H1 (cell line): ENCODE data around the gene NPM1. TPM values are rescaled to one million over a fixed set of nuclear protein-coding genes. Genes with fewer than 3 reads are reported as not detected.

Source experiments
- CTCF ChIA-PET: fragments of 300-600 bp; sonication (Branson Sonifier 250); formaldehyde crosslinking; loops from one replicate; lab custom pipeline; 2021; ENCODE audit not compliant: partially characterized antibody; lab: Charles Lee
- POLR2A ChIA-PET: fragments of 300-600 bp; sonication (Branson Sonifier 250); formaldehyde crosslinking; loops from one replicate; lab custom pipeline; 2021; ENCODE audit warnings: inconsistent platforms; ENCODE audit not compliant: partially characterized antibody; lab: Charles Lee
- DNase-seq, 2 experiments: peaks; one replicate each; pipeline versions ENCODE4 v3.0.0 to v3.0.0-alpha.2; 2010 to 2022; ENCODE audit warnings: low spot score in 2 of 2, low read depth in 1 of 2, mixed read lengths in 1 of 2
- FAIRE-seq: peaks from 2 replicates; lab custom pipeline; 2011; peaks lifted over from hg19 to GRCh38; lab: Jason Lieb, UNC
- H2AFZ ChIP-seq: 2 replicates; pipeline ENCODE4 v1.8.1; 2012; ENCODE audit warnings: low read length, inconsistent platforms
- H2AK5ac ChIP-seq: 2 replicates; pipeline ENCODE4 v1.6.1; 2013; ENCODE audit warnings: low read depth, low read length
- H2BK120ac ChIP-seq: replicated peaks from 2 replicates; pipeline ENCODE3; 2013; ENCODE audit warnings: low read depth, low read length, inconsistent platforms
- H2BK12ac ChIP-seq: 2 replicates; pipeline ENCODE4 v1.6.1; 2013; ENCODE audit warnings: low read depth, low read length
- H2BK15ac ChIP-seq: 2 replicates; pipeline ENCODE4 v1.6.1; 2013; ENCODE audit warnings: low read length
- H2BK20ac ChIP-seq: 2 replicates; pipeline ENCODE4 v1.6.1; 2013; ENCODE audit warnings: low read length
- H2BK5ac ChIP-seq: 2 replicates; pipeline ENCODE4 v1.6.1; 2013; ENCODE audit warnings: low read depth, low read length
- H3K14ac ChIP-seq: 2 replicates; pipeline ENCODE4 v1.6.1; 2013; ENCODE audit warnings: inconsistent platforms; ENCODE audit not compliant: insufficient read length
- H3K18ac ChIP-seq: 2 replicates; pipeline ENCODE4 v1.6.1; 2013; ENCODE audit warnings: low read length; ENCODE audit errors: extremely low read depth
- H3K23ac ChIP-seq: 2 replicates; pipeline ENCODE4 v1.6.1; 2013; ENCODE audit warnings: inconsistent platforms; ENCODE audit not compliant: insufficient read length
- H3K23me2 ChIP-seq: 2 replicates; pipeline ENCODE4 v1.6.1; 2013; ENCODE audit warnings: low read depth, low read length
- H3K27ac ChIP-seq: 2 replicates; pipeline ENCODE4 v1.6.1; 2011; ENCODE audit warnings: low read depth, low read length, inconsistent platforms
- H3K27me3 ChIP-seq, 4 experiments: replicated peaks in 1 of 4; 1 replicate in 1 of 4; 2 replicates in 3 of 4; pipeline versions ENCODE4 v1.6.1 to v1.8.1; 2011 to 2013; ENCODE audit warnings: low read length in 3 of 4, mild to moderate bottlenecking in 3 of 4, inconsistent platforms in 2 of 4, mixed read lengths in 2 of 4, moderate library complexity in 1 of 4; ENCODE audit not compliant: control insufficient read depth in 3 of 4, insufficient read depth in 3 of 4; ENCODE audit errors: extremely low read depth in 1 of 4
- H3K36me3 ChIP-seq, 4 experiments: 2 replicates each; pipeline versions ENCODE4 v1.6.1 to v1.8.1; 2011 to 2013; ENCODE audit warnings: mild to moderate bottlenecking in 4 of 4, low read length in 3 of 4, moderate library complexity in 2 of 4, control low read depth in 1 of 4, inconsistent platforms in 1 of 4; ENCODE audit not compliant: insufficient read depth in 4 of 4, control insufficient read depth in 2 of 4
- H3K4ac ChIP-seq: replicated peaks from 2 replicates; pipeline ENCODE3; 2013; ENCODE audit warnings: low read length, low read depth, mixed read lengths, inconsistent platforms; ENCODE audit not compliant: insufficient read length
- H3K4me1 ChIP-seq, 4 experiments: replicated peaks in 1 of 4; 1 replicate in 1 of 4; 2 replicates in 3 of 4; pipeline versions ENCODE4 v1.6.1 to v1.8.1; 2011 to 2013; ENCODE audit warnings: low read length in 3 of 4, inconsistent platforms in 2 of 4, mixed read lengths in 1 of 4; ENCODE audit not compliant: insufficient read depth in 4 of 4, control insufficient read depth in 3 of 4
- H3K4me2 ChIP-seq, 2 experiments: 2 replicates each; pipeline versions ENCODE4 v1.6.1 to v1.8.1; 2011 to 2013; ENCODE audit warnings: low read depth in 2 of 2, low read length in 2 of 2, control low read depth in 1 of 2, inconsistent platforms in 1 of 2, mild to moderate bottlenecking in 1 of 2; ENCODE audit not compliant: insufficient read depth in 1 of 2
- H3K4me3 ChIP-seq, 4 experiments: fragments of 200-600, 300-600 bp in 1 of 4; sonication (generic), shearing (Covaris generic), sonication (Bioruptor Twin) in 1 of 4; 2 replicates each; pipeline versions ENCODE4 v1.5.1 to v1.8.1; 2011 to 2016; ENCODE audit warnings: low read length in 4 of 4, low read depth in 3 of 4, control low read depth in 2 of 4, inconsistent platforms in 2 of 4, mild to moderate bottlenecking in 2 of 4, mixed read lengths in 1 of 4, moderate library complexity in 1 of 4; ENCODE audit not compliant: insufficient read depth in 2 of 4; ENCODE audit errors: extremely low read depth in 1 of 4
- H3K56ac ChIP-seq: replicated peaks from 2 replicates; pipeline ENCODE3; 2013; ENCODE audit warnings: low read depth, mild to moderate bottlenecking, mixed read lengths, low read length, inconsistent platforms; ENCODE audit not compliant: insufficient read length
- H3K79me1 ChIP-seq: 2 replicates; pipeline ENCODE4 v1.6.1; 2013; ENCODE audit warnings: low read depth, low read length, control low read depth
- H3K79me2 ChIP-seq, 2 experiments: 2 replicates each; pipeline versions ENCODE4 v1.6.1 to v1.8.1; 2012 to 2013; ENCODE audit warnings: low read length in 2 of 2, mild to moderate bottlenecking in 2 of 2, inconsistent platforms in 1 of 2; ENCODE audit not compliant: insufficient read depth in 2 of 2, control insufficient read depth in 1 of 2
- H3K9ac ChIP-seq, 4 experiments: replicated peaks in 1 of 4; 1 replicate in 1 of 4; 2 replicates in 3 of 4; pipeline versions ENCODE4 v1.6.1 to v1.8.1; 2011 to 2013; ENCODE audit warnings: low read depth in 3 of 4, low read length in 3 of 4, control low read depth in 2 of 4, mild to moderate bottlenecking in 2 of 4, moderate library complexity in 2 of 4, inconsistent platforms in 1 of 4; ENCODE audit errors: extremely low read depth in 1 of 4
- H3K9me3 ChIP-seq, 2 experiments: 2 replicates each; pipeline versions ENCODE4 v1.6.1 to v1.8.1; 2012 to 2013; ENCODE audit warnings: mild to moderate bottlenecking in 2 of 2, moderate library complexity in 2 of 2, control low read depth in 1 of 2, inconsistent platforms in 1 of 2, low read depth in 1 of 2, low read length in 1 of 2, mixed read lengths in 1 of 2; ENCODE audit not compliant: insufficient read depth in 2 of 2
- H4K20me1 ChIP-seq, 2 experiments: replicated peaks in 1 of 2; 2 replicates each; pipeline versions ENCODE3 to v1.8.1; 2011 to 2013; ENCODE audit warnings: inconsistent platforms in 2 of 2, low read length in 2 of 2, mild to moderate bottlenecking in 1 of 2; ENCODE audit not compliant: insufficient read depth in 2 of 2, control insufficient read depth in 1 of 2
- H4K5ac ChIP-seq: 2 replicates; pipeline ENCODE4 v1.6.1; 2013; ENCODE audit warnings: low read length, low read depth, mixed read lengths, inconsistent platforms; ENCODE audit not compliant: insufficient read length
- H4K8ac ChIP-seq: 2 replicates; pipeline ENCODE4 v1.8.0; 2013; ENCODE audit warnings: mild to moderate bottlenecking, moderate library complexity, low read length, inconsistent platforms; ENCODE audit not compliant: insufficient read depth; ENCODE audit errors: extremely low read depth
- H4K91ac ChIP-seq: replicated peaks from 2 replicates; pipeline ENCODE3; 2013; ENCODE audit warnings: low read length, mixed read lengths, inconsistent platforms; ENCODE audit not compliant: insufficient read length
- KDM1A ChIP-seq: fragments of 200-600, 300-600 bp; sonication (generic); IDR thresholded peaks from 2 replicates; pipeline ENCODE4 v1.7.1; 2016; ENCODE audit warnings: mild to moderate bottlenecking, low read length, borderline replicate concordance
- RBBP5 ChIP-seq: IDR thresholded peaks from 2 replicates; pipeline ENCODE4 v1.7.1; 2012; ENCODE audit warnings: low read depth, mild to moderate bottlenecking, inconsistent platforms, low read length, moderate library complexity, borderline replicate concordance
- WGBS, 2 experiments: shearing (Covaris generic) in 1 of 2; methylation state at CpG; one replicate each; pipeline versions ENCODE4 v1.1.6 to v1.1.7; 2013 to 2015; ENCODE audit warnings: low lambda C conversion rate in 2 of 2, mixed read lengths in 2 of 2, inconsistent platforms in 1 of 2, low coverage in 1 of 2, missing lambda C conversion rate in 1 of 2; ENCODE audit not compliant: insufficient replicate concordance in 2 of 2, insufficient coverage in 1 of 2, insufficient read length in 1 of 2; ENCODE audit errors: extremely low coverage in 1 of 2, missing lambda C conversion rate in 1 of 2; 5-methylcytosine and 5-hydroxymethylcytosine counted together
- polyA plus RNA-seq, 7 experiments: library from polyadenylated mRNA; depleted of rRNA in 3 of 7; stranded (reverse) in 5 of 7; unstranded in 2 of 7; fragments of >200 nt in 5 of 7; fragments of 200-250 nt in 2 of 7; gene quantifications; 1 replicate in 5 of 7; 2 replicates in 1 of 7; 4 replicates in 1 of 7; pipeline versions ENCODE4 v1.2.1 to v1.2.3, GENCODE V29; 2011 to 2013; ENCODE audit warnings: missing spikeins in 2 of 7, mixed read lengths in 2 of 7
- total RNA-seq: library from RNA; stranded (reverse); fragmentation: NEBNext Ultra II Directional; extraction: Animal tissue kit (Norgen Biotek cat#: 25700); gene quantifications from 2 replicates; pipeline ENCODE4 v1.2.1, GENCODE V29; 2021

NPM1 gene
- total and polyA plus RNA-seq, 2 of the 8 experiments (the other 6 are each of a cell fraction or from before 2014, with no cell fraction given), result 2,182 to 4,042 TPM

GRCh38 chr5:171428809-171429542 is 41.3 kb downstream of the NPM1 start:
- Histone ChIP-seq H2AK5ac (no peak overlapping the region), H2BK20ac (no peak overlapping the region), H2BK15ac (no peak overlapping the region), H3K79me1 (no peaks in the 10 kb centered on the region), H2BK120ac (no peak overlapping the region), H3K9ac (no peak overlapping the region), H4K5ac (no peak overlapping the region), H4K20me1 (no peaks in the 10 kb centered on the region), H3K36me3 (no peaks in the 10 kb centered on the region), H3K27ac (no peak overlapping the region), H3K79me2 (no peaks in the 10 kb centered on the region), H3K4me1 (peaks cover 0 to 10% (median 7%) of the 10 kb centered on the region in 4 experiments; a peak in 3 of 7 replicates), H4K8ac (no peak overlapping the region), H3K4me2 (no peak overlapping the region), H3K56ac (no peak overlapping the region), H3K9me3 (no peaks in the 10 kb centered on the region), H2AFZ (no peak overlapping the region), H4K91ac (no peak overlapping the region), H3K23me2 (no peaks in the 10 kb centered on the region), H3K18ac (no peak overlapping the region), H3K23ac (no peak overlapping the region), H3K4me3 (no peak overlapping the region), H3K4ac (peak overlapping the region; percentile 44), H2BK12ac (no peak overlapping the region), H3K14ac (no peak overlapping the region), H3K27me3 (no peaks in the 10 kb centered on the region), H2BK5ac (no peak overlapping the region)
- TF ChIP-seq KDM1A (no peak), RBBP5 (no peak)
- 89% methylated on average over 12 of the region's 16 CpGs; no CpG with 5 or more reads in 1 of the 2 experiments for WGBS, 2 experiments
- no peak for FAIRE-seq
- ChIA-PET POLR2A (interaction anchor here (3.3 kb wide), 1 partner anchor 14 kb away, joined by 19 read pairs; no protein-coding TSS in a partner anchor), CTCF (interaction anchor here (0.6 to 0.8 kb wide), 3 partner anchors 10 to 405 kb away, joined by 3 read pairs; no protein-coding TSS in a partner anchor)
- no peak for DNase-seq
